Measurements from ENCODE around the gene KRT8.

Gene KRT8

DNA sequence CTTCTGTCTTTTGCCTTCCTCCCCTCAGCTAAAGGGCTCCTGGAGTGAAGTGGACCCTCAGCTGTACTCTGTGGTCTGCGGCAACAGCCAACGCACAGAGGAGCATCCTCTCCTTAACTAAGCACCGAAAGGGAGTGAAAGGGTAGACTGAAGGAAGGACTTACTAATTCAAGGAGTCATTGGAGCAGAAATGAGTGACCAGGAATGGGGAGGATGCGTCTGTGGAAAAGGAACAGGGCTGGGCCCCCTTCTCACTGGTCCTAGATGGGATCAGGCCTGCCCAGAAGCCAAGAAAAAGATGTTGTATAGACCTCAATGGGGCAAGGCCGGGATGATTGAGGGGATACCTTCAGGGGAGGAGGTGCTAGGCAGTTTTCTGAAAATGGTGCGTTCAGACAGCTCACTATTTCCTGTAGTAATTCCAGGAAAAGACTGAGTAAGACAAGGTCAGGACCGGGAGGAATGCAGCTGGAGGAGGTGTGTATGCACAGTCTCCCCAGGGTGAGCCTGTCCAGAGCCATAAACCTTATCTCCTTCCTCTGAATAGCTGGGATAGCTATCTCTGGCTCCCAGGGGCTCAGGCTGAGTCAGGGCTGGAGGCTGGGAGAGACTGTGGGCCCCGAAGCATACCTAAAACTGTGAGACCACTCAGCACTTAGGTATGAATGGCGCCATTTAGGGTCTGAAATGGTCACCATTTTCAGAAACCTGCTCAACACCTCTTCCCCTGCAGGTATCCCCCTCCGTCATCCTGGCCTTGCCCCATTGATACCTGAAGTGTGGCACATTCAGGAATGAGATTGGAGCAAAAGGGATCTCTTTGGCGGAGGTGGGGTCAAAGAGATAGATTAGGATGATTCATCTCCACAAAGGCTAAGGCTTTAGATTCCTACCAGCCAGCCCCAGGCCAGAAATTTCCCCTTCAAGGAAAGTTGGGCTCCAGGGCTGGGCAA lies 20.2 kb upstream of the KRT8 start:
- TF ChIP-seq EP300 (IDR thresholded peaks at IDR 0.05; ENCODE audit: borderline replicate concordance) (peak; percentile 76; the same call in 1 of the 2 replicates), NFIC (IDR thresholded peaks at IDR 0.05) (peak; percentile 41), TCF12 (IDR thresholded peaks at IDR 0.05; ENCODE audit: low read depth) (peak; percentile 71; the same call in 1 of the 2 replicates), TAF1 (IDR thresholded peaks at IDR 0.05; ENCODE audit: low read depth) (no peak), CREB1 (IDR thresholded peaks at IDR 0.05; ENCODE audit: low read depth) (no peak), RAD21 (IDR thresholded peaks at IDR 0.05; ENCODE audit: low read depth) (no peak), TEAD4 (IDR thresholded peaks at IDR 0.05) (peak; percentile 67), FOXM1 (IDR thresholded peaks at IDR 0.05; ENCODE audit: borderline replicate concordance, low read depth) (peak; percentile 52; the same call in 1 of the 2 replicates), YY1 (IDR thresholded peaks at IDR 0.05; ENCODE audit: low read depth) (peak; percentile 62; the same call in 1 of the 2 replicates), MAX (IDR thresholded peaks at IDR 0.05) (peak; percentile 32; the same call in 1 of the 2 replicates), EGR1 (IDR thresholded peaks at IDR 0.05) (no peak)
- TF ChIP-seq, protein P1, sequence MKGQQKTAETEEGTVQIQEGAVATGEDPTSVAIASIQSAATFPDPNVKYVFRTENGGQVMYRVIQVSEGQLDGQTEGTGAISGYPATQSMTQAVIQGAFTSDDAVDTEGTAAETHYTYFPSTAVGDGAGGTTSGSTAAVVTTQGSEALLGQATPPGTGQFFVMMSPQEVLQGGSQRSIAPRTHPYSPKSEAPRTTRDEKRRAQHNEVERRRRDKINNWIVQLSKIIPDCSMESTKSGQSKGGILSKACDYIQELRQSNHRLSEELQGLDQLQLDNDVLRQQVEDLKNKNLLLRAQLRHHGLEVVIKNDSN (IDR thresholded peaks at IDR 0.05): no peak

DNA sequence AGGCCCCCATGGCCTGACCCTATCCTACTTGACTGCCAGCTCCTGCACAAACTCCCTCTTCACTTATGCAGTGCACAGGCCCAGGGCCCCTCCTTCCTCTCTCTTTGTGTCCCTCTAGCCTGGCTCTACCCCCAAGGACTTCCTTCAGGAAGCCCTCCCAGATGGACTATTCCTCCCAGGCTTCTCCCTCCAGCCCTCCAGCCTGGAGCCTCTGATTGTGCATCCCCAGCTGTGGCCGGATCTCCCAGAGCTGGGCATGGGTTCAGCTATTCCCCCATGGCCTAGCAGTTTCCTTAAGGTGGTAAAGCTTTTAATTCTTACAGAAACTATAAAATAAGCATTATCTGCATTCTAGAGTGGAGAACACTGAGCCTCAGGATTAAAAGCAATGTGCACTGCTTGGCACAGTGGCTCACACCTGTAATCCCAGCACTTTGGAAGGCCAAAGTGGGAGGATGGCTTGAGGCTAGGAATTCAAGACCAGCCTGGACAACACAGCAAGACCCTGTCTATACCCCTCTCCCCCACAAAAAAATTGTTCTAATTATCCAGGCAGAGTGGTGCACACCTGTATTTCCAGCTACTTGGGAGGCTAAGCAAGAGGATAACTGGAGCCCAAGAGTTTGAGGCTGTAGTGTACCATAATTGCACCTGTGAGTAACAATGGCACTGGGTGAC lies 16.8 kb upstream of the KRT8 start:
- TF ChIP-seq, protein P1 (IDR thresholded peaks at IDR 0.05): no peak
- TF ChIP-seq, protein P2, sequence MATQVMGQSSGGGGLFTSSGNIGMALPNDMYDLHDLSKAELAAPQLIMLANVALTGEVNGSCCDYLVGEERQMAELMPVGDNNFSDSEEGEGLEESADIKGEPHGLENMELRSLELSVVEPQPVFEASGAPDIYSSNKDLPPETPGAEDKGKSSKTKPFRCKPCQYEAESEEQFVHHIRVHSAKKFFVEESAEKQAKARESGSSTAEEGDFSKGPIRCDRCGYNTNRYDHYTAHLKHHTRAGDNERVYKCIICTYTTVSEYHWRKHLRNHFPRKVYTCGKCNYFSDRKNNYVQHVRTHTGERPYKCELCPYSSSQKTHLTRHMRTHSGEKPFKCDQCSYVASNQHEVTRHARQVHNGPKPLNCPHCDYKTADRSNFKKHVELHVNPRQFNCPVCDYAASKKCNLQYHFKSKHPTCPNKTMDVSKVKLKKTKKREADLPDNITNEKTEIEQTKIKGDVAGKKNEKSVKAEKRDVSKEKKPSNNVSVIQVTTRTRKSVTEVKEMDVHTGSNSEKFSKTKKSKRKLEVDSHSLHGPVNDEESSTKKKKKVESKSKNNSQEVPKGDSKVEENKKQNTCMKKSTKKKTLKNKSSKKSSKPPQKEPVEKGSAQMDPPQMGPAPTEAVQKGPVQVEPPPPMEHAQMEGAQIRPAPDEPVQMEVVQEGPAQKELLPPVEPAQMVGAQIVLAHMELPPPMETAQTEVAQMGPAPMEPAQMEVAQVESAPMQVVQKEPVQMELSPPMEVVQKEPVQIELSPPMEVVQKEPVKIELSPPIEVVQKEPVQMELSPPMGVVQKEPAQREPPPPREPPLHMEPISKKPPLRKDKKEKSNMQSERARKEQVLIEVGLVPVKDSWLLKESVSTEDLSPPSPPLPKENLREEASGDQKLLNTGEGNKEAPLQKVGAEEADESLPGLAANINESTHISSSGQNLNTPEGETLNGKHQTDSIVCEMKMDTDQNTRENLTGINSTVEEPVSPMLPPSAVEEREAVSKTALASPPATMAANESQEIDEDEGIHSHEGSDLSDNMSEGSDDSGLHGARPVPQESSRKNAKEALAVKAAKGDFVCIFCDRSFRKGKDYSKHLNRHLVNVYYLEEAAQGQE (IDR thresholded peaks at IDR 0.05; ENCODE audit: low read depth): no peak
- TF ChIP-seq MAX (IDR thresholded peaks at IDR 0.05) (no peak), CREB1 (IDR thresholded peaks at IDR 0.05; ENCODE audit: low read depth) (no peak), FOXM1 (IDR thresholded peaks at IDR 0.05; ENCODE audit: borderline replicate concordance, low read depth) (no peak), YY1 (IDR thresholded peaks at IDR 0.05; ENCODE audit: low read depth) (no peak), NFIC (IDR thresholded peaks at IDR 0.05) (no peak), CEBPB (IDR thresholded peaks at IDR 0.05) (no peak), ZBTB7A (IDR thresholded peaks at IDR 0.05; ENCODE audit: low read depth) (no peak), RAD21 (IDR thresholded peaks at IDR 0.05; ENCODE audit: low read depth) (no peak), TEAD4 (IDR thresholded peaks at IDR 0.05) (no peak), TCF12 (IDR thresholded peaks at IDR 0.05; ENCODE audit: low read depth) (no peak), TAF1 (IDR thresholded peaks at IDR 0.05; ENCODE audit: low read depth) (no peak), EP300 (IDR thresholded peaks at IDR 0.05; ENCODE audit: borderline replicate concordance) (no peak), EGR1 (IDR thresholded peaks at IDR 0.05) (no peak)

DNA sequence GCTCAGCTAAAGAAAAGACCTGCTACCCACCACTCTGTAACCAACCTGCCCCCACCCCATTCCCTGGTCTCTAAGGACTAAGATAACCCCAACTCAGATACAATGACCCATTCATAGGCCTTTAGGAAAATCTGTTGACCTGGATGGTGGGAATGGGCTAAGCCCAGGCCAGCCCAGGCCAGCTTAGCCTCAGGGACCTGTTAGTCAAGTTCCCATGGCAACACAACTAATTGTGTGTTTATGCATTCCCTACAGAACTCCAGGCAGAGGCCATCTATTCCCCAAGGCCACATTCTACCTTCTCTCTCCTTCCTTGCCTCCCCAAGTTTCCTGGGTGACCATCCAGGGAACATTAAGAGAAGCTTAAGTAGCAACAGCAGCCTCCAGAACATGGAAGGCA lies 16.1 kb upstream of the KRT8 start:
- TF ChIP-seq TEAD4 (IDR thresholded peaks at IDR 0.05): no peak
- TF ChIP-seq CREB1 (IDR thresholded peaks at IDR 0.05; ENCODE audit: low read depth): no peak
- no peak for TF ChIP-seq YY1 (IDR thresholded peaks at IDR 0.05; ENCODE audit: low read depth)
- TF ChIP-seq FOXM1 (IDR thresholded peaks at IDR 0.05; ENCODE audit: borderline replicate concordance, low read depth): no peak
- no peak for TF ChIP-seq EP300 (IDR thresholded peaks at IDR 0.05; ENCODE audit: borderline replicate concordance)
- TF ChIP-seq CEBPB (IDR thresholded peaks at IDR 0.05): no peak
- no peak for TF ChIP-seq TCF12 (IDR thresholded peaks at IDR 0.05; ENCODE audit: low read depth)
- no peak for TF ChIP-seq EGR1 (IDR thresholded peaks at IDR 0.05)
- no peak for TF ChIP-seq ZBTB7A (IDR thresholded peaks at IDR 0.05; ENCODE audit: low read depth)
- no peak for TF ChIP-seq TAF1 (IDR thresholded peaks at IDR 0.05; ENCODE audit: low read depth)
- TF ChIP-seq MAX (IDR thresholded peaks at IDR 0.05): no peak
- TF ChIP-seq RAD21 (IDR thresholded peaks at IDR 0.05; ENCODE audit: low read depth): no peak
- TF ChIP-seq NFIC (IDR thresholded peaks at IDR 0.05): no peak
- TF ChIP-seq, protein P2 (IDR thresholded peaks at IDR 0.05; ENCODE audit: low read depth): no peak
- TF ChIP-seq, protein P1 (IDR thresholded peaks at IDR 0.05): no peak

GRCh38 chr12:52918784-52919183 lies 13.9 kb upstream of the KRT8 start:
- TF ChIP-seq NFIC (IDR thresholded peaks at IDR 0.05) (no peak), YY1 (IDR thresholded peaks at IDR 0.05; ENCODE audit: low read depth) (no peak), FOXM1 (IDR thresholded peaks at IDR 0.05; ENCODE audit: borderline replicate concordance, low read depth) (no peak), EGR1 (IDR thresholded peaks at IDR 0.05) (no peak), ZBTB7A (IDR thresholded peaks at IDR 0.05; ENCODE audit: low read depth) (no peak), TCF12 (IDR thresholded peaks at IDR 0.05; ENCODE audit: low read depth) (no peak), CEBPB (IDR thresholded peaks at IDR 0.05) (no peak), RAD21 (IDR thresholded peaks at IDR 0.05; ENCODE audit: low read depth) (no peak), CREB1 (IDR thresholded peaks at IDR 0.05; ENCODE audit: low read depth) (no peak), MAX (IDR thresholded peaks at IDR 0.05) (no peak)
- TF ChIP-seq, protein P2 (IDR thresholded peaks at IDR 0.05; ENCODE audit: low read depth): no peak
- TF ChIP-seq, protein P1 (IDR thresholded peaks at IDR 0.05): no peak
